Neural progenitor cell (in vitro differentiated cells): Measurements from ENCODE around the gene ZIC5. TPM values are rescaled to one million over a fixed set of nuclear protein-coding genes. Genes with fewer than 3 reads are reported as not detected.
"Not testable (repeated sequence)": the region's sequence is repeated elsewhere in the genome, so short reads cannot be mapped to it uniquely, and the experiment has no call there.

Source experiments
- DNase-seq: peaks from one replicate; pipeline ENCODE4 v3.0.0-alpha.2; 2016; ENCODE audit warnings: low spot score
- H2AFZ ChIP-seq: fragments of 200-600 bp; sonication (generic); replicated peaks from 2 replicates; pipeline ENCODE4 v1.6.1; 2016; ENCODE audit warnings: antibody characterized with exemption
- H3F3A ChIP-seq: fragments of 200-600 bp; sonication (generic); 2 replicates; pipeline ENCODE4 v1.6.1; 2016; ENCODE audit warnings: antibody characterized with exemption, low read depth
- H3K27ac ChIP-seq: fragments of 200-600 bp; sonication (generic); 2 replicates; pipeline ENCODE4 v1.5.1; 2016; ENCODE audit warnings: mild to moderate bottlenecking
- H3K27me3 ChIP-seq: fragments of 200-600 bp; sonication (generic); 2 replicates; pipeline ENCODE4 v1.6.1; 2016; ENCODE audit warnings: mild to moderate bottlenecking, moderate library complexity
- H3K36me3 ChIP-seq: fragments of 200-600 bp; sonication (generic); 2 replicates; pipeline ENCODE4 v1.5.1; 2016
- H3K4me1 ChIP-seq: fragments of 200-600 bp; sonication (generic); 2 replicates; pipeline ENCODE4 v1.6.1; 2016; ENCODE audit warnings: mixed run types
- H3K4me2 ChIP-seq: fragments of 200-600 bp; sonication (generic); 2 replicates; pipeline ENCODE4 v1.6.1; 2016
- H3K4me3 ChIP-seq: fragments of 200-600 bp; sonication (generic); 2 replicates; pipeline ENCODE4 v1.5.1; 2016
- H3K79me2 ChIP-seq: fragments of 200-600 bp; sonication (generic); 2 replicates; pipeline ENCODE4 v1.6.1; 2016; ENCODE audit warnings: low read depth
- H3K9ac ChIP-seq: fragments of 200-600 bp; sonication (generic); 2 replicates; pipeline ENCODE4 v1.6.1; 2016
- H3K9me3 ChIP-seq: fragments of 200-600 bp; sonication (generic); 2 replicates; pipeline ENCODE4 v1.5.1; 2016; ENCODE audit warnings: low read depth
- H4K20me1 ChIP-seq: fragments of 200-600 bp; sonication (generic); 2 replicates; pipeline ENCODE4 v1.6.1; 2016; ENCODE audit warnings: low read depth
- H3K27ac Mint-ChIP-seq: 3 replicates; pipeline ENCODE4 v1.8.0; 2021; ENCODE audit warnings: mixed read lengths
- H3K27me3 Mint-ChIP-seq: 2 replicates; pipeline ENCODE4 v1.8.0; 2022; ENCODE audit warnings: low read depth, mild to moderate bottlenecking, inconsistent platforms, moderate library complexity, mixed read lengths; ENCODE audit not compliant: insufficient read depth
- H3K36me3 Mint-ChIP-seq: 3 replicates; pipeline ENCODE4 v1.8.0; 2021; ENCODE audit warnings: mixed read lengths
- H3K4me1 Mint-ChIP-seq: 3 replicates; pipeline ENCODE4 v1.8.0; 2021; ENCODE audit warnings: mixed read lengths
- H3K4me3 Mint-ChIP-seq: 3 replicates; pipeline ENCODE4 v1.8.0; 2021; ENCODE audit warnings: mild to moderate bottlenecking, moderate library complexity, mixed read lengths
- H3K9me3 Mint-ChIP-seq: 3 replicates; pipeline ENCODE4 v1.8.0; 2020; ENCODE audit warnings: mixed read lengths
- CTCF ChIP-seq: fragments of 200-600 bp; sonication (generic); IDR thresholded peaks from 2 replicates; pipeline ENCODE4 v1.5.1; 2017; ENCODE audit warnings: antibody characterized with exemption, mild to moderate bottlenecking
- EZH2 ChIP-seq: fragments of 200-600 bp; sonication (generic); IDR thresholded peaks from 2 replicates; pipeline ENCODE4 v1.6.1; 2017; ENCODE audit warnings: antibody characterized with exemption, mild to moderate bottlenecking, moderate library complexity
- EZH2phosphoT487 ChIP-seq: fragments of 200-600 bp; sonication (generic); IDR thresholded peaks from 2 replicates; pipeline ENCODE4 v1.6.1; 2017; ENCODE audit warnings: antibody characterized with exemption
- total RNA-seq: library from RNA; depleted of rRNA; stranded (reverse); fragments of >200 nt; gene quantifications from 2 replicates; pipeline ENCODE4 v1.2.3, GENCODE V29; 2015; ENCODE audit warnings: low replicate concordance

The ZIC5 gene
- total RNA-seq, 1 donor from 2014 or later, result 35.7 TPM

GRCh38 chr13:99947666-99948065 is 23.9 kb downstream of the ZIC5 start:
- H3K36me3 ChIP-seq, result no peaks in the 10 kb centered on the region
- H3K4me1 ChIP-seq, result peaks cover 9% of the 10 kb centered on the region
- H3K36me3 Mint-ChIP-seq, result peaks cover 14% of the 10 kb centered on the region
- no peak for TF ChIP-seq CTCF
- no peak for TF ChIP-seq EZH2
- no peak for TF ChIP-seq EZH2phosphoT487
- H3K4me3 ChIP-seq, result no peak overlapping the region
- no peak for DNase-seq
- H4K20me1 ChIP-seq, result peaks cover 11% of the 10 kb centered on the region
- H3K27ac ChIP-seq, result no peak overlapping the region
- H3K4me1 Mint-ChIP-seq, result peaks cover 58% of the 10 kb centered on the region
- H3K79me2 ChIP-seq, result no peaks in the 10 kb centered on the region
- no peaks in the 10 kb centered on the region for H3K9me3 ChIP-seq
- no peak overlapping the region for H3K4me3 Mint-ChIP-seq
- H3K27ac Mint-ChIP-seq, result no peak overlapping the region
- no peak overlapping the region for H2AFZ ChIP-seq
- H3K9ac ChIP-seq, result no peak overlapping the region
- no peaks in the 10 kb centered on the region for H3K27me3 ChIP-seq
- no peaks in the 10 kb centered on the region for H3K9me3 Mint-ChIP-seq
- H3K4me2 ChIP-seq, result no peak overlapping the region
- peaks cover 5% of the 10 kb centered on the region for H3K27me3 Mint-ChIP-seq
- H3F3A ChIP-seq, result peaks cover 10% of the 10 kb centered on the region

GRCh38 chr13:99945515-99945914 is 26.1 kb downstream of the ZIC5 start:
- H3K36me3 ChIP-seq, DNase-seq, H3K27me3 Mint-ChIP-seq, H3K4me1 ChIP-seq, H3K9me3 Mint-ChIP-seq, H3K27me3 ChIP-seq, H3K4me3 Mint-ChIP-seq, H2AFZ ChIP-seq, H3K9me3 ChIP-seq, H3K4me2 ChIP-seq, H3K9ac ChIP-seq, H3K4me3 ChIP-seq, H3K27ac ChIP-seq, H3K79me2 ChIP-seq: not testable (repeated sequence)
- H3F3A ChIP-seq, result peaks cover 10% of the 10 kb centered on the region
- peaks cover 14% of the 10 kb centered on the region for H3K36me3 Mint-ChIP-seq
- peak overlapping the region; percentile 26 for H3K27ac Mint-ChIP-seq
- peaks cover 51% of the 10 kb centered on the region for H3K4me1 Mint-ChIP-seq
- peaks cover 11% of the 10 kb centered on the region for H4K20me1 ChIP-seq

GRCh38 chr13:99944606-99945005 is 27.0 kb downstream of the ZIC5 start:
- H3K36me3 Mint-ChIP-seq, result peaks cover 14% of the 10 kb centered on the region
- H3K4me1 ChIP-seq, result peaks cover 8% of the 10 kb centered on the region
- H3K27me3 ChIP-seq, result no peaks in the 10 kb centered on the region
- no peak overlapping the region for H2AFZ ChIP-seq
- H3K9ac ChIP-seq, result no peak overlapping the region
- no peak overlapping the region for H3K4me3 Mint-ChIP-seq
- peaks cover 6% of the 10 kb centered on the region for H4K20me1 ChIP-seq
- no peaks in the 10 kb centered on the region for H3K9me3 ChIP-seq
- DNase-seq, result no peak
- peaks cover 3% of the 10 kb centered on the region for H3K27me3 Mint-ChIP-seq
- TF ChIP-seq CTCF, result no peak
- TF ChIP-seq EZH2phosphoT487, result no peak
- H3K4me1 Mint-ChIP-seq, result peaks cover 47% of the 10 kb centered on the region
- peaks cover 10% of the 10 kb centered on the region for H3F3A ChIP-seq
- no peak overlapping the region for H3K4me2 ChIP-seq
- no peaks in the 10 kb centered on the region for H3K9me3 Mint-ChIP-seq
- H3K4me3 ChIP-seq, result no peak overlapping the region
- no peaks in the 10 kb centered on the region for H3K79me2 ChIP-seq
- no peak overlapping the region for H3K27ac Mint-ChIP-seq
- H3K27ac ChIP-seq, result no peak overlapping the region
- no peaks in the 10 kb centered on the region for H3K36me3 ChIP-seq

GRCh38 chr13:99944102-99944501 is 27.5 kb downstream of the ZIC5 start:
- H3K9me3 Mint-ChIP-seq, result no peaks in the 10 kb centered on the region

More at GRCh38 chr13:99944102-99944501, 27.5 kb downstream of the ZIC5 start:
- Histone ChIP-seq H3K79me2 (no peaks in the 10 kb centered on the region), H3K36me3 (no peaks in the 10 kb centered on the region), H4K20me1 (peaks cover under 1% of the 10 kb centered on the region), H3K27me3 (no peaks in the 10 kb centered on the region), H3K4me1 (peaks cover 5% of the 10 kb centered on the region), H3F3A (peaks cover 5% of the 10 kb centered on the region), H3K9ac (no peak overlapping the region), H3K9me3 (no peaks in the 10 kb centered on the region), H2AFZ (no peak overlapping the region), H3K4me2 (no peak overlapping the region), H3K4me3 (no peak overlapping the region), H3K27ac (no peak overlapping the region)
- Mint-ChIP-seq H3K27ac (peak overlapping the region; percentile 23), H3K36me3 (peaks cover 15% of the 10 kb centered on the region), H3K4me3 (no peak overlapping the region), H3K4me1 (peaks cover 44% of the 10 kb centered on the region), H3K27me3 (peaks cover 3% of the 10 kb centered on the region)
- DNase-seq, result no peak
- TF ChIP-seq CTCF (no peak), EZH2phosphoT487 (no peak), EZH2 (no peak)
